ENCODE data around the gene PDLIM3.

GRCh38 chr4:185488650-185489049 is 46.7 kb downstream of the PDLIM3 start:
- TF ChIP-seq CTCF (IDR thresholded peaks at IDR 0.05) (no peak), POLR2A (IDR thresholded peaks at IDR 0.05) (no peak)

Data from uterus (tissue), 2 donors.